SK-N-SH (cell line): Measurements from ENCODE around the gene SLC11A1. TPM values are rescaled to one million over a fixed set of nuclear protein-coding genes. Genes with fewer than 3 reads are reported as not detected.
A peak's percentile ranks its signal among the peaks of the same experiment; 100 is the strongest.

Source experiments
- CTCF ChIA-PET: fragments of 300-600, 350-600 bp; formaldehyde crosslinking; extraction: SDS; loops from one replicate; lab custom pipeline; 2021; lab: Yijun Ruan, JAX
- POLR2A ChIA-PET: fragments of 350-600 bp; sonication (Branson Sonifier 250); formaldehyde crosslinking; extraction: SDS; loops from one replicate; lab custom pipeline; 2020; ENCODE audit warnings: antibody characterized with exemption, inconsistent platforms; lab: Yijun Ruan, JAX
- DNase-seq: peaks from one replicate; pipeline ENCODE4 v3.0.0; 2012
- H2AFZ ChIP-seq: fragments of 200-600 bp; sonication (generic); 2 replicates; pipeline ENCODE4 v1.8.1; 2016; ENCODE audit warnings: antibody characterized with exemption, mild to moderate bottlenecking, low read depth
- H3F3A ChIP-seq: fragments of 200-600 bp; sonication (generic); replicated peaks from 2 replicates; pipeline ENCODE3; 2016; ENCODE audit warnings: antibody characterized with exemption, mild to moderate bottlenecking; ENCODE audit not compliant: insufficient read depth
- H3K27ac ChIP-seq, 2 experiments: fragments of 200-500 bp in 1 of 2; fragments of 200-600 bp in 1 of 2; sonication (Bioruptor generic) in 1 of 2; sonication (generic), shearing (Covaris generic) in 1 of 2; 2 replicates each; pipeline versions ENCODE4 v1.5.1 to v1.6.1; 2014 to 2016; ENCODE audit warnings: low read depth in 2 of 2, inconsistent platforms in 1 of 2, low read length in 1 of 2, mild to moderate bottlenecking in 1 of 2, mixed read lengths in 1 of 2
- H3K27me3 ChIP-seq: fragments of 200-600 bp; sonication (generic), shearing (Covaris generic); 2 replicates; pipeline ENCODE4 v1.6.1; 2016; ENCODE audit warnings: mixed run types; ENCODE audit not compliant: insufficient read depth
- H3K36me3 ChIP-seq, 2 experiments: fragments of 200-500 bp in 1 of 2; fragments of 200-600 bp in 1 of 2; sonication (Bioruptor generic) in 1 of 2; sonication (generic) in 1 of 2; replicated peaks in 1 of 2; 2 replicates each; pipeline versions ENCODE3 to v1.5.1; 2014 to 2016; ENCODE audit warnings: low read length in 1 of 2, mild to moderate bottlenecking in 1 of 2; ENCODE audit not compliant: insufficient read depth in 2 of 2, control insufficient read depth in 1 of 2
- H3K4me1 ChIP-seq, 2 experiments: fragments of 200-500 bp in 1 of 2; fragments of 200-600 bp in 1 of 2; sonication (Bioruptor generic) in 1 of 2; sonication (generic), shearing (Covaris generic) in 1 of 2; 2 replicates each; pipeline versions ENCODE4 v1.5.1 to v1.6.1; 2014 to 2016; ENCODE audit warnings: low read depth in 1 of 2, low read length in 1 of 2, mixed run types in 1 of 2; ENCODE audit not compliant: insufficient read depth in 2 of 2, control insufficient read depth in 1 of 2
- H3K4me2 ChIP-seq: fragments of 200-600 bp; sonication (generic), shearing (Covaris generic); 2 replicates; pipeline ENCODE4 v1.6.1; 2017; ENCODE audit warnings: mixed run types
- H3K4me3 ChIP-seq, 2 experiments: fragments of 200-500 bp in 1 of 2; fragments of 200-600 bp in 1 of 2; sonication (Bioruptor generic) in 1 of 2; sonication (generic), shearing (Covaris generic) in 1 of 2; 2 replicates each; pipeline versions ENCODE4 v1.5.1 to v1.8.1; 2014 to 2016; ENCODE audit warnings: low read depth in 2 of 2, inconsistent platforms in 1 of 2, low read length in 1 of 2, mild to moderate bottlenecking in 1 of 2, mixed read lengths in 1 of 2, moderate library complexity in 1 of 2
- H3K79me2 ChIP-seq: fragments of 200-600 bp; sonication (generic); 2 replicates; pipeline ENCODE4 v1.8.1; 2017; ENCODE audit warnings: mild to moderate bottlenecking; ENCODE audit not compliant: insufficient read depth
- H3K9ac ChIP-seq: fragments of 200-600 bp; sonication (generic); 2 replicates; pipeline ENCODE4 v1.6.1; 2017; ENCODE audit warnings: mixed run types
- H3K9me2 ChIP-seq: fragments of 200-600 bp; sonication (generic); 2 replicates; pipeline ENCODE4 v1.6.1; 2017; ENCODE audit warnings: mixed run types
- H3K9me3 ChIP-seq: fragments of 200-600 bp; sonication (generic); 2 replicates; pipeline ENCODE4 v1.6.1; 2017; ENCODE audit warnings: mixed run types, mild to moderate bottlenecking, moderate library complexity
- H4K20me1 ChIP-seq: fragments of 200-600 bp; sonication (generic); 2 replicates; pipeline ENCODE4 v1.6.1; 2017; ENCODE audit warnings: mild to moderate bottlenecking, mixed run types; ENCODE audit not compliant: insufficient read depth
- CHD2 ChIP-seq: fragments of 150-350 bp; IDR thresholded peaks from 2 replicates; pipeline ENCODE4 v1.6.1; 2018; ENCODE audit warnings: low read length; ENCODE audit not compliant: partially characterized antibody
- EP300 ChIP-seq, 2 experiments: IDR thresholded peaks; 2 replicates each; pipeline versions ENCODE4 v1.4.0 to v1.6.1; 2012; ENCODE audit warnings: borderline replicate concordance in 1 of 2, low read depth in 1 of 2, low read length in 1 of 2
- FOSL2 ChIP-seq: IDR thresholded peaks from 2 replicates; pipeline ENCODE4 v1.4.0; 2012; ENCODE audit warnings: low read depth, mild to moderate bottlenecking, moderate library complexity, borderline replicate concordance
- FOXJ3 ChIP-seq: sonication (generic); formaldehyde crosslinking; IDR thresholded peaks from 2 replicates; pipeline ENCODE4 v1.5.1; 2020; ENCODE audit warnings: mild to moderate bottlenecking, missing genetic modification reagents
- GABPA ChIP-seq: IDR thresholded peaks from 2 replicates; pipeline ENCODE4 v1.4.0; 2012; ENCODE audit warnings: low read depth, mild to moderate bottlenecking
- JUND ChIP-seq: IDR thresholded peaks from 2 replicates; pipeline ENCODE4 v1.4.0; 2012
- MXI1 ChIP-seq: IDR thresholded peaks from 2 replicates; pipeline ENCODE4 v1.6.1; 2012; ENCODE audit warnings: mild to moderate bottlenecking, low read depth, low read length, improper control_type of control experiment
- NRF1 ChIP-seq: IDR thresholded peaks from 2 replicates; pipeline ENCODE4 v1.6.1; 2012; ENCODE audit warnings: low read depth, mild to moderate bottlenecking, low read length
- RAD21 ChIP-seq: IDR thresholded peaks from 2 replicates; pipeline ENCODE4 v1.6.1; 2012; ENCODE audit warnings: mild to moderate bottlenecking, low read length
- RFX5 ChIP-seq: IDR thresholded peaks from 2 replicates; pipeline ENCODE4 v1.6.1; 2012; ENCODE audit warnings: mild to moderate bottlenecking, improper control_type of control experiment, low read length
- RXRA ChIP-seq: IDR thresholded peaks from 2 replicates; pipeline ENCODE4 v1.4.0; 2012; ENCODE audit warnings: low read depth, mild to moderate bottlenecking, borderline replicate concordance
- TAF1 ChIP-seq: IDR thresholded peaks from 2 replicates; pipeline ENCODE4 v1.6.1; 2012; ENCODE audit warnings: low read depth, mild to moderate bottlenecking, low read length, moderate library complexity, borderline replicate concordance
- WGBS: methylation state at CpG from one replicate; pipeline ENCODE4 v1.1.6; 2017; ENCODE audit warnings: low lambda C conversion rate; 5-methylcytosine and 5-hydroxymethylcytosine counted together
- polyA plus RNA-seq, 3 experiments: library from polyadenylated mRNA; depleted of rRNA; stranded (reverse); fragments of >200 nt; gene quantifications; 2 replicates each; pipeline ENCODE4 v1.2.3, GENCODE V29; 2012
- TF ChIP-seq, protein P1 (sequence below): IDR thresholded peaks from 2 replicates; pipeline ENCODE4 v1.4.0; 2012; ENCODE audit warnings: low read depth, borderline replicate concordance
- TF ChIP-seq, protein P2 (sequence below): IDR thresholded peaks from 2 replicates; pipeline ENCODE4 v1.4.0; 2012; ENCODE audit warnings: low read depth
- TF ChIP-seq, protein P3 (sequence below): IDR thresholded peaks from 2 replicates; pipeline ENCODE4; 2012
- TF ChIP-seq, protein P4 (sequence below): fragments of 150-350 bp; IDR thresholded peaks from 2 replicates; pipeline ENCODE4 v1.6.1; 2017; ENCODE audit warnings: antibody characterized with exemption, low read length, low read depth, borderline replicate concordance

SLC11A1 gene
- polyA plus RNA-seq, 1 of the 3 experiments (the other 2 are of a cell fraction) = 0.26 TPM

DNA sequence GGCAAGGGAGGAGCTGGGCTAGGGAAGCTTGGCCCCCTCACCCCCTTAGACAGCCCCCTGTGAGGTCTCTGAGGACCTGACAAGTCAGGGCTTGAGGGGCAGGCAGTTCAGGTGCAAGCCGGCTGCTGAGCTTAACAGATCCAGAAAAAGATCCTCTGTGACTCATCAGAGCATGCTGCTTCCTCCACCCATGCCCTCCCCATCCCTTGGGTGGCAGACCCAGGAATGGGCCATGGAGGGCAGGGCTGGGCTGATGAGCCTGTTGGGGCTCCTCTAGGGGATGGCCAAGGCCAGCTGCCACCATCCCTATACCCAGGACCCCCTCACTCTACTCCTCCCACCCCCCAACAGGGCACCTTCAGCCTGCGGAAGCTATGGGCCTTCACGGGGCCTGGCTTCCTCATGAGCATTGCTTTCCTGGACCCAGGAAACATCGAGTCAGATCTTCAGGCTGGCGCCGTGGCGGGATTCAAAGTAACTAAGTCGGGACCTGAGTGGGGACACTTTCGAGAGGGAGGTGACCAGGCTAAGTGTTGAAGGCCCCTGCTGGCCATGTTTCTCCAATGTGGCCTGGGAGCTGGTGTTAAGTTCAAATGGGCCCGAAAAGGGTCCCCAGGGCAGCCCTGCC is 1.9 kb downstream of the SLC11A1 start:
- H3K4me3 ChIP-seq = no peak overlapping the region
- no peaks in the 10 kb centered on the region for H3K9me2 ChIP-seq
- H3K79me2 ChIP-seq = no peaks in the 10 kb centered on the region
- H3F3A ChIP-seq = no peaks in the 10 kb centered on the region
- H3K9me3 ChIP-seq = no peaks in the 10 kb centered on the region
- CTCF ChIA-PET = interaction anchor here (1.0 to 2.5 kb wide), 4 partner anchors 11 to 111 kb away, joined by 3 to 20 read pairs (median 4); partner anchors contain the start of gene CATIP
- no peaks in the 10 kb centered on the region for H4K20me1 ChIP-seq
- H3K4me2 ChIP-seq = no peak overlapping the region
- DNase-seq = no peak
- no peak overlapping the region for H3K27ac ChIP-seq
- 86% methylated on average over 8 of the region's 10 CpGs for WGBS
- POLR2A ChIA-PET = no interaction called here
- no peak overlapping the region for H3K9ac ChIP-seq
- TF ChIP-seq, protein P1, sequence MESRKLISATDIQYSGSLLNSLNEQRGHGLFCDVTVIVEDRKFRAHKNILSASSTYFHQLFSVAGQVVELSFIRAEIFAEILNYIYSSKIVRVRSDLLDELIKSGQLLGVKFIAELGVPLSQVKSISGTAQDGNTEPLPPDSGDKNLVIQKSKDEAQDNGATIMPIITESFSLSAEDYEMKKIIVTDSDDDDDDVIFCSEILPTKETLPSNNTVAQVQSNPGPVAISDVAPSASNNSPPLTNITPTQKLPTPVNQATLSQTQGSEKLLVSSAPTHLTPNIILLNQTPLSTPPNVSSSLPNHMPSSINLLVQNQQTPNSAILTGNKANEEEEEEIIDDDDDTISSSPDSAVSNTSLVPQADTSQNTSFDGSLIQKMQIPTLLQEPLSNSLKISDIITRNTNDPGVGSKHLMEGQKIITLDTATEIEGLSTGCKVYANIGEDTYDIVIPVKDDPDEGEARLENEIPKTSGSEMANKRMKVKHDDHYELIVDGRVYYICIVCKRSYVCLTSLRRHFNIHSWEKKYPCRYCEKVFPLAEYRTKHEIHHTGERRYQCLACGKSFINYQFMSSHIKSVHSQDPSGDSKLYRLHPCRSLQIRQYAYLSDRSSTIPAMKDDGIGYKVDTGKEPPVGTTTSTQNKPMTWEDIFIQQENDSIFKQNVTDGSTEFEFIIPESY = no peak
- TF ChIP-seq FOSL2 = peak; percentile 54; the same call in 1 of the 2 replicates
- TF ChIP-seq RXRA = no peak
- TF ChIP-seq, protein P2, sequence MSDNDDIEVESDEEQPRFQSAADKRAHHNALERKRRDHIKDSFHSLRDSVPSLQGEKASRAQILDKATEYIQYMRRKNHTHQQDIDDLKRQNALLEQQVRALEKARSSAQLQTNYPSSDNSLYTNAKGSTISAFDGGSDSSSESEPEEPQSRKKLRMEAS = peak; percentile 53; the same call in 1 of the 2 replicates
- TF ChIP-seq FOXJ3 (CRISPR knock-in tag) = no peak
- TF ChIP-seq, protein P3, sequence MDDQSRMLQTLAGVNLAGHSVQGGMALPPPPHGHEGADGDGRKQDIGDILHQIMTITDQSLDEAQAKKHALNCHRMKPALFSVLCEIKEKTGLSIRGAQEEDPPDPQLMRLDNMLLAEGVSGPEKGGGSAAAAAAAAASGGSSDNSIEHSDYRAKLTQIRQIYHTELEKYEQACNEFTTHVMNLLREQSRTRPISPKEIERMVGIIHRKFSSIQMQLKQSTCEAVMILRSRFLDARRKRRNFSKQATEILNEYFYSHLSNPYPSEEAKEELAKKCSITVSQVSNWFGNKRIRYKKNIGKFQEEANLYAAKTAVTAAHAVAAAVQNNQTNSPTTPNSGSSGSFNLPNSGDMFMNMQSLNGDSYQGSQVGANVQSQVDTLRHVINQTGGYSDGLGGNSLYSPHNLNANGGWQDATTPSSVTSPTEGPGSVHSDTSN = no peak
- TF ChIP-seq CHD2 = no peak
- H3K4me1 ChIP-seq = no peaks in the 10 kb centered on the region; a peak in 2 of 4 replicates
- H3K27me3 ChIP-seq = no peaks in the 10 kb centered on the region
- no peak overlapping the region for H2AFZ ChIP-seq
- H3K36me3 ChIP-seq = no peaks in the 10 kb centered on the region

DNA sequence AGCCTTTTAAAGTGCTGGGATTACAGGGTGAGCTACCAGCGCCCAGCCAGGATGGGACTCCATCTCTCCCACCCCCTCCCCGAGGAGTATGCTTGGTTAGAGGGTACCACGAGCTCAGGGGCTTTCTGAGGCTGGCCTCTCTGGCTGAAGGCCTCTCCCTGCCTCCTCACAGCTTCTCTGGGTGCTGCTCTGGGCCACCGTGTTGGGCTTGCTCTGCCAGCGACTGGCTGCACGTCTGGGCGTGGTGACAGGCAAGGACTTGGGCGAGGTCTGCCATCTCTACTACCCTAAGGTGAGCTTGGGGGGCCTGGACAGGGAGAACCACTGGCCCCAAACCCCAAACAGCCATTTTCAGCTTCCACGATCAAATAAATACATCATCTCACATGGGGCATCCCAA is 2.9 kb downstream of the SLC11A1 start:
- no peaks in the 10 kb centered on the region; a peak in 2 of 4 replicates for H3K4me1 ChIP-seq
- DNase-seq = no peak
- CTCF ChIA-PET = interaction anchor here (1.0 to 2.2 kb wide), 4 partner anchors 11 to 112 kb away, joined by 3 to 9 read pairs (median 5); partner anchors contain the start of gene CATIP
- H3K9me3 ChIP-seq = no peaks in the 10 kb centered on the region
- H3K4me2 ChIP-seq = no peak overlapping the region
- H3K27me3 ChIP-seq = no peaks in the 10 kb centered on the region
- POLR2A ChIA-PET = no interaction called here
- no peaks in the 10 kb centered on the region for H4K20me1 ChIP-seq
- H3K27ac ChIP-seq = no peak overlapping the region
- H3K36me3 ChIP-seq = no peaks in the 10 kb centered on the region
- no peaks in the 10 kb centered on the region for H3K9me2 ChIP-seq
- H3K4me3 ChIP-seq = no peak overlapping the region
- no peak overlapping the region for H3K9ac ChIP-seq
- WGBS = 74% methylated on average over 7 of the region's 9 CpGs
- H3F3A ChIP-seq = no peaks in the 10 kb centered on the region
- no peaks in the 10 kb centered on the region for H3K79me2 ChIP-seq
- TF ChIP-seq RAD21 = no peak
- no peak for TF ChIP-seq RFX5
- TF ChIP-seq JUND = no peak
- TF ChIP-seq CHD2 = no peak
- TF ChIP-seq RXRA = no peak
- TF ChIP-seq EP300 (IDR thresholded peaks at IDR 0.05; ENCODE audit: borderline replicate concordance in 1 of 2, low read depth in 1 of 2, low read length in 1 of 2) = no peak
- no peak for TF ChIP-seq TAF1
- TF ChIP-seq MXI1 = no peak
- TF ChIP-seq, protein P4, sequence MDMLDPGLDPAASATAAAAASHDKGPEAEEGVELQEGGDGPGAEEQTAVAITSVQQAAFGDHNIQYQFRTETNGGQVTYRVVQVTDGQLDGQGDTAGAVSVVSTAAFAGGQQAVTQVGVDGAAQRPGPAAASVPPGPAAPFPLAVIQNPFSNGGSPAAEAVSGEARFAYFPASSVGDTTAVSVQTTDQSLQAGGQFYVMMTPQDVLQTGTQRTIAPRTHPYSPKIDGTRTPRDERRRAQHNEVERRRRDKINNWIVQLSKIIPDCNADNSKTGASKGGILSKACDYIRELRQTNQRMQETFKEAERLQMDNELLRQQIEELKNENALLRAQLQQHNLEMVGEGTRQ = no peak
- TF ChIP-seq GABPA = no peak
- no peak for TF ChIP-seq FOXJ3 (CRISPR knock-in tag)
- TF ChIP-seq NRF1 = no peak
- H2AFZ ChIP-seq = no peak overlapping the region
